ENCODE results near the gene PRKG1. TPM values are rescaled to one million over a fixed set of nuclear protein-coding genes. Genes with fewer than 3 reads are reported as not detected.

The PRKG1 gene
- total and polyA plus RNA-seq, 2 of the 4 experiments (the other 2 are of a cell fraction): 3.5 to 18.3 TPM

- H3K18ac ChIP-seq (ENCODE audit: low read depth, low read length): no peak overlapping the region
- no peak overlapping the region for H2AK5ac ChIP-seq (ENCODE audit: low read depth, low read length)
- no peak overlapping the region for H2BK15ac ChIP-seq (ENCODE audit: low read depth, low read length)
- H3K56ac ChIP-seq (ENCODE audit: extremely low read depth, insufficient read depth, low read length): no peak overlapping the region
- no peak overlapping the region for H2BK5ac ChIP-seq (ENCODE audit: low read depth, low read length, poor library complexity, severe bottlenecking)
- no peaks in the 10 kb centered on the region for H3K36me3 ChIP-seq (ENCODE audit: control insufficient read depth, insufficient read depth, low read length)
- dilution Hi-C loops (cut with HindIII; ENCODE audit: low sequenced_read_pairs, unreplicated experiment) (no loop called here), intact Hi-C loops (cut with micrococcal nuclease) (no loop called here), in situ Hi-C loops (cut with MboI; ENCODE audit: low sequenced_read_pairs) (no loop called here)
- H4K91ac ChIP-seq (ENCODE audit: insufficient read depth, low read depth, low read length): no peak overlapping the region
- H4K20me1 ChIP-seq (ENCODE audit: insufficient read depth, low read length): no peaks in the 10 kb centered on the region
- no peak overlapping the region for H2BK120ac ChIP-seq (ENCODE audit: low read depth, low read length)
- no peak overlapping the region for H2BK20ac ChIP-seq (ENCODE audit: low read depth, low read length)
- CTCF ChIA-PET: no interaction called here
- H3K4me3 ChIP-seq (ENCODE audit: insufficient read depth, low read depth, low read length): no peak overlapping the region
- BruUV-seq (replicated peaks): no TSS peak
- H3K27me3 ChIP-seq (ENCODE audit: control insufficient read depth, insufficient read depth, low read length): no peaks in the 10 kb centered on the region
- DNase-seq: peak; percentile 7
- H3K4ac ChIP-seq (ENCODE audit: low read depth, low read length): no peak overlapping the region
- no peaks in the 10 kb centered on the region for H3K4me1 ChIP-seq (ENCODE audit: control insufficient read depth, insufficient read depth, low read length)
- no peak overlapping the region for H4K5ac ChIP-seq (ENCODE audit: low read depth, low read length)
- H3K79me1 ChIP-seq (ENCODE audit: low read depth in 1 of 2, low read length in 2 of 2): no peaks in the 10 kb centered on the region
- H2AK9ac ChIP-seq (replicated peaks; ENCODE audit: low read depth, low read length, poor library complexity): no peak overlapping the region
- POLR2A ChIA-PET (ENCODE audit: unreplicated experiment): no interaction called here
- no peak overlapping the region for H3K9ac ChIP-seq (ENCODE audit: low read depth, low read length)
- H4K8ac ChIP-seq (ENCODE audit: low read depth in 2 of 2, low read length in 2 of 2): no peak overlapping the region
- peaks cover 2% of the 10 kb centered on the region; the same call in 1 of the 2 replicates for H3K9me3 ChIP-seq (ENCODE audit: control insufficient read depth, insufficient read depth, low read length)
- H3K14ac ChIP-seq (replicated peaks; ENCODE audit: low read depth, low read length): no peak overlapping the region
- peak; percentile 46 for ATAC-seq (ENCODE audit: low read depth)
- no peak overlapping the region for H3K27ac ChIP-seq (ENCODE audit: insufficient read depth, low read length)
- WGBS, 2 experiments (ENCODE audit: extremely low coverage in 2 of 2, insufficient read length in 1 of 2): no CpG with 5 or more reads among the region's 1 CpG
- H2AFZ ChIP-seq (replicated peaks; ENCODE audit: low read length, poor library complexity): no peak overlapping the region
- no peak overlapping the region for H3K4me2 ChIP-seq (ENCODE audit: low read depth, low read length)
- H3K23ac ChIP-seq (ENCODE audit: low read depth, low read length): no peak overlapping the region
- H3K9me1 ChIP-seq (ENCODE audit: insufficient read depth, low read length): no peaks in the 10 kb centered on the region
- TF ChIP-seq RAD21 (IDR thresholded peaks at IDR 0.05; ENCODE audit: low read length) (no peak), FOS (IDR thresholded peaks at IDR 0.05; ENCODE audit: low read depth, low read length) (no peak), MAFK (IDR thresholded peaks at IDR 0.05; ENCODE audit: low read depth, low read length) (no peak), USF2 (IDR thresholded peaks at IDR 0.05; ENCODE audit: low read depth, low read length) (no peak), CHD1 (IDR thresholded peaks at IDR 0.05; ENCODE audit: low read depth, low read length) (no peak), RFX5 (IDR thresholded peaks at IDR 0.05; ENCODE audit: low read depth, low read length) (no peak), CEBPB (IDR thresholded peaks at IDR 0.05; ENCODE audit: low read depth, low read length) (no peak), POLR2A (IDR thresholded peaks at IDR 0.05; ENCODE audit: low read depth, low read length) (no peak), NFE2L2 (IDR thresholded peaks at IDR 0.05; ENCODE audit: low read depth, low read length) (no peak), MAZ (IDR thresholded peaks at IDR 0.05; ENCODE audit: borderline replicate concordance, low read depth, low read length) (no peak), BHLHE40 (IDR thresholded peaks at IDR 0.05; ENCODE audit: low read depth, low read length) (no peak), CTCF (conservative IDR thresholded peaks at IDR 0.05; ENCODE audit: low read depth, low read length) (no peak), ELK1 (IDR thresholded peaks at IDR 0.05; ENCODE audit: borderline replicate concordance, low read depth, low read length) (no peak), RCOR1 (IDR thresholded peaks at IDR 0.05; ENCODE audit: insufficient replicate concordance, low read length) (no peak), SMC3 (IDR thresholded peaks at IDR 0.05; ENCODE audit: low read depth, low read length) (no peak)
Observed at GRCh38 chr10:52172581-52172980, 1098.3 kb downstream of the PRKG1 start.
